HG02763 (cell line): ENCODE measurements around the gene GHRL.
"Not testable (repeated sequence)": the region's sequence is repeated elsewhere in the genome, so short reads cannot be mapped to it uniquely, and the experiment has no call there.

Source experiments
- ATAC-seq: cut with Tn5 transposase; IDR thresholded peaks from one replicate; pipeline ENCODE4 v1.9.1; 2021; ENCODE audit warnings: mild to moderate bottlenecking, moderate library complexity; ENCODE audit not compliant: unreplicated experiment

GHRL gene

DNA sequence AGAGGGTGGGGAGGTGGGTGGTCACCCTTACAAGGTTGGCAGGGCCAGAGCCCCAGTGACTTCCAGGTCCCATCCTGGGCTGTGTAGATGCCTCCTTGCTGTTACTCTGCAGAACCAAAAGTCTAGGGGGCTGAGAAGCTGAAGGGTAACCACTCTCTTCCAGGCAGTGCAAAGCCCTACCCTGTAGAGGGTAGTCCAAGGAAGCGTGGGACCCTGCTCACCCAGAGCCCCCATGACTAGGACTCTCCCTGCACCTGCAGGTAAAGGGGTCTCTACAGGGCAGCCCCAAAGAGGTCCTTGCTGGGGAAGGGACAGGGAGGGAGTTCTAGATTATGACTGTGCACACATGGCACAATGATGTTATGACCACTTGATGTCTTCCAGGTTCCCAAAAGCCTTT, 14.2 kb downstream of the GHRL start:
- no peak for ATAC-seq

DNA sequence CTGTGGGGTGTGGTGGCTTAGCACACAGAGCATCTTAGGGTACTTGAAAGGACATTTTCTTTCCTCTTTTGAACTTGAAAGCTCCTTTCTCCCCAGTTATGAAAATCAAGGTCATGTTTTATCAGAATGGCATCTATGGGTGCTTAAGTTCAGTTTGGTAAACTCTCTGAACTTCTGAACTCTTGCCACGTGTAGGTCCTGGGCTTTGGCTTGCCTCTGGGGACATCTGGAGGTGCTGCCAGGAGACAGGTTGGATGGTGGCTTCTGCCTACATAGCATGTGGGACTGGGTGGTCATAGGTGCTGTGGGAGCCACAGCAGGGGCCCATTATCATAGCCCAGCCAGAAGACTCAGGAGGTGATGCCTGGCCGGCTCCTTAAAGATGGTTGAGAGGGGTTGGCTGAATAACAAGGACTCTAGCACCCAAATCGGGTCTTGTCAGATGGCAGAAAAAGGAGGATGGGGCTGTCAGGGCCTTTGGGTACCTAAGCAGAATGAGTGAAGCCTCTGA, 15.6 kb downstream of the GHRL start:
- ATAC-seq, result no peak

- ATAC-seq, result no peak
Observed at GRCh38 chr3:10274601-10275000, 18.1 kb downstream of the GHRL start.

DNA sequence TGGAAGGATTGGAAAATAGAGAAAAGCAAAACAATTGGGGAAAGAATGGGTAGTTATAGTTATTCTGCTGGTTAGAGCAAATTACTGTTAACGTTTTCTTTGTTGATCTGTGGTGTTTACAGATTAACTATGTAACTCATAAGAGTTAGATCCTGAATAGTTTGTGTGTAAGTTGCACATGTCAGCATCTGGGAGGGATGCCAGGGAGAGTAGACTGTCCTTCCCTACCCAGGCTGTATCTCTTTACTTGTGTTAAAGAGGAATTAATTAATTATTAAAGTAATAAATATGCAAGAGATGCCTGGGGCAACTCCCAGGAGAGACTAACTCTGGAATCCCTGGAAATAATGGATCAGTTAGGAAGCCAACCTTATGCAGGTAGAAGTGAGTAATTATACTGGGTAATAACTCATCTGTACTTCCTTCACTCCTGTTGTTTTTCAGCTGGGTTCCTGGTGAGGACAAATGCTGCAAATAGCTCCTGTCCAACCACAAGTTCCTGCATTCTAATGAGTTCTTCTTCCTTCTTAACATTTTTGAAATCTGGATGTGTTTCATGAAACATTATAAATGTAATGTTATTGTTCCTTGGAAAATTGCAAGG, 18.9 kb downstream of the GHRL start:
- ATAC-seq, result no peak

DNA sequence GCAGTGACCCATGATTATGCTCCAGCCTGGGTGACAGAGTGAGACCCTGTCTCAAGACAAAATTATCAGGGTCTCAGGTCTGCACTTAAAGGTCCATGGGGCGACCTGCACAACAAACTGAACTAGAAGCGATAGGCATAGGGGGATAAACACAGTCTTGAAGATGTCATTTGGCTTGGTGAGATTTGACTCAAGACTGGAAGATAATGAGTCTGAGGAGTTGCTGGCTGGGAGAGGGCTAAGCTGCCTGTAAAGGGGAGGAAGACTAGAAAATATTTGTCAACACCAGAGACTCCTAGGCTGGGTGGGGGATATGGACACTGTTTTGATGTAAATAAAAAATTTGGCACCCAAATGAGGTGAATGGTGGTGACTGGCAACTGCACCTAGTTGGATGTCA, 19.8 kb downstream of the GHRL start:
- no peak for ATAC-seq

DNA sequence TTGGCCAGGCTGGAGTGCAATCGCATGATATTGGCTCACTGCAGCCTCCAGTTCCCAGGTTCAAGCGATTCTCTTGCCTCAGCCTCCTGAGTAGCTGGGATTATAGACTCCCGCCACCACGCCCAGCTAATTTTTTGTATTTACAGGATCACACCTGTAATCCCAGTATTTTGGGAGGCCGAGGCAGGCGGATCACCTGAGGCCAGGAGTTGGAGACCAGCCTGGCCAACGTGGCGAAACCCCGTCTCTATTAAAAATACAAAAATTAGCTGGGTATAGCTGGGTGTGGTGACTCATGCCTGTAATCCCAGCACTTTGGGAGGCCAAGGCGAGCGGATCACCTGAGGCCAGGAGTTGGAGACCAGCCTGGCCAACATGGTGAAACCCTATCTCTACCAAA, 20.3 kb downstream of the GHRL start:
- ATAC-seq, result not testable (repeated sequence)

- no peak for ATAC-seq
Observed at GRCh38 chr3:10269443-10269842, 23.3 kb downstream of the GHRL start.

GRCh38 chr3:10268930-10269329, 23.8 kb downstream of the GHRL start:
- ATAC-seq, result no peak

GRCh38 chr3:10268116-10268515, 24.6 kb downstream of the GHRL start:
- ATAC-seq, result no peak

DNA sequence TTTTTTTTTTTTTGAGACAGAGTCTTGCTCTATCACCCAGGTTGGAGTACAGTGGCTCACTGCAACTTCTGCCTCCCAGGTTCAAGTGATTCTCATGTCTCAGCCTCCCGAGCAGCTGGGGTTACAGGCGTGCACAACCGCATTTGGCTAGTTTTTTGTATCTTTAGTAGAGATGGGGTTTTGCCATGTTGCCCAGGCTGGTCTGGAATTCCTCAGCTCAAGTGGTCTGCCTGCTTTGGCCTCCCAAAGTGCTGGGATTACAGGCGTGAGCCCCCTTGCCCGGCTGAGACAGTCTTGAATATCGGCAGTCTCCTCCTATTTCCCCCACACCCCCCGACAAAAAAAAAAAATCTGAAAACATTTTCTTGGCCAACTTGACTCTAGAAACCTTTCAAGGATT, 25.8 kb downstream of the GHRL start:
- not testable (repeated sequence) for ATAC-seq

DNA sequence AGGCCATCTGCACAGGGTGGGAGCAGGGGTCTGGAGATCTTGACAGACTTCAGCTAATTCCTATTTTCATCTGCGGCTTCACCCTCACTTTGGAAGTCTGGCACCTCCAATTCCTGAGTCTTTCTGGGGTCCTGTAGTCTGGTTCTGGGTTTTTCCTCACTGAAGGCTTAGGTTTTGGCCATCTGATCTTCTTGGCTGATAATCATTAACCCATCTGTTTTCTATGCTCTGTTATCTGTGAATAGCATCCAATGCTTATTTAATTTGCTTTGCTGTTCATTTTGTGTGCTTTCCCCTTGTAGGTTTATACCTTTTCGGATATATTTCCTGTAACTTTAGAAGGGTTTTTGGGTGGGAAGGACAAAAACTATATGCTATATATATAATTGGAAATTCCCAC, 26.9 kb downstream of the GHRL start:
- ATAC-seq, result no peak

GRCh38 chr3:10263646-10264363, 28.9 kb downstream of the GHRL start:
- no peak for ATAC-seq

GRCh38 chr3:10262027-10262426, 30.7 kb downstream of the GHRL start:
- ATAC-seq, result no peak

DNA sequence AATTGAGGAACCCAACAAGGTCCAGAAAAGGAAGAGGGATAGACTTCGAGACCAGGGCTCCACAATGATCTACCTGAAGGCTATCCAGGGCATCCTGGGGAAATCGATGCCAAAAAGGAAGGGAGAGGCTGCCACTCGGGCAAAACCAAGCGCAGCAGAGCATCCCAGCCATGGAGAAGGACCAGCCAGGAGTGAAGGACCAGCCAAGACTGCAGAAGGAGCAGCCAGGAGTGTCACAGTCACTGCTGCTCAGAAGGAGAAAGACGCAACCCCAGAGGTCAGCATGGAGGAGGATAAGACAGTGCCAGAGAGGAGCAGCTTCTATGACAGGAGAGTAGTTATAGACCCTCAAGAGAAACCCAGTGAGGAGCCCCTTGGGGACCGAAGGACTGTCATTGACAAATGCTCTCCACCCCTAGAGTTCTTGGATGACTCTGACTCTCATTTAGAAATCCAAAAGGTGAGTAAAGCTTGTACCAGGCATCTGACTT, 32.5 kb downstream of the GHRL start:
- ATAC-seq, result no peak

GRCh38 chr3:10259798-10260197, 32.9 kb downstream of the GHRL start:
- ATAC-seq, result no peak

GRCh38 chr3:10259036-10259435, 33.7 kb downstream of the GHRL start:
- ATAC-seq, result no peak

- ATAC-seq, result no peak
Observed at GRCh38 chr3:10255835-10256234, 36.9 kb downstream of the GHRL start.

DNA sequence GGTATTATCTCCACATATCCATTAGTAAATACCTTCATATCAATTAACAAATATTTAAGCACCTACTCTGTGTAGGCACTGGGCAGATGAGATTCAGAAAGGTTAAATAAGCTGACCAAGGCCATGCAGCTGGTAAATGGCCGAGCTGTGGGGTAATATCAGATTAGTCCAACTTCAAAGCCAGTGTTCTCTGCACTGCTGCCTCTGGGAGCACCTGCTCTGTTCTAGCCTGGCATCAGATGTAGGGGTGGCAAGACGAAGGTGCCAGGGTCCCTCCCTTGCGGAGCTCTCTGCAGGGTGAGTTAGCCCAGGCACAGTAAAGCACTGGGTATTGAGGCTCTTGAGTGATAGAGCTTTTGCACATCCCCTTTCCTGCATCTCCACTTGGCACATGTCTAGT, 39.0 kb downstream of the GHRL start:
- ATAC-seq, result no peak

GRCh38 chr3:10251006-10251405, 41.7 kb downstream of the GHRL start:
- no peak for ATAC-seq

- no peak for ATAC-seq
Observed at GRCh38 chr3:10249833-10250232, 42.9 kb downstream of the GHRL start.

GRCh38 chr3:10248984-10249748, 43.6 kb downstream of the GHRL start:
- no peak for ATAC-seq
